Body of pancreas (tissue), 4 donors: ENCODE measurements around the gene HIPK3. TPM values are rescaled to one million over a fixed set of nuclear protein-coding genes. Genes with fewer than 3 reads are reported as not detected.
A peak's percentile ranks its signal among the peaks of the same experiment; 100 is the strongest.
"Not testable (repeated sequence)": the region's sequence is repeated elsewhere in the genome, so short reads cannot be mapped to it uniquely, and the experiment has no call there.

Source experiments
- ATAC-seq: fragments of 150-250 bp; one replicate; pipeline ENCODE4 v1.9.1; 2016
- DNase-seq, 4 donors: peaks; one replicate each; pipeline ENCODE4 v3.0.0-alpha.2; 2019
- H3K27ac ChIP-seq, 4 donors: fragments of 200-600 bp; sonication (generic); 1 replicate in 3 of 4; 2 replicates in 1 of 4; pipeline versions ENCODE4 v1.5.1 to v1.6.1; 2016 to 2019; ENCODE audit warnings: mild to moderate bottlenecking in 1 of 4, mixed read lengths in 1 of 4, moderate library complexity in 1 of 4
- H3K27me3 ChIP-seq, 2 donors: fragments of 200-600 bp; sonication (generic); one replicate each; pipeline ENCODE4 v1.6.0; 2016; ENCODE audit warnings: mild to moderate bottlenecking in 1 of 2
- H3K36me3 ChIP-seq, 2 donors: fragments of 200-600 bp; sonication (generic); replicated peaks in 1 of 2; 2 replicates each; pipeline ENCODE4 v1.5.1; 2016; ENCODE audit warnings: low read depth in 2 of 2; ENCODE audit not compliant: insufficient read depth in 1 of 2
- H3K4me1 ChIP-seq: fragments of 200-600 bp; sonication (generic); one replicate; pipeline ENCODE4 v1.6.0; 2016
- H3K4me3 ChIP-seq, 2 donors: fragments of 200-600 bp; sonication (generic); 1 replicate in 1 of 2; 2 replicates in 1 of 2; pipeline ENCODE4 v1.5.1; 2016 to 2019
- H3K9me3 ChIP-seq, 3 donors: fragments of 200-600 bp; sonication (generic); 1 replicate in 2 of 3; 2 replicates in 1 of 3; pipeline ENCODE4 v1.5.1; 2016
- POLR2A ChIP-seq, 3 donors: fragments of 450-650 bp; IDR thresholded peaks; one replicate each; pipeline ENCODE4 v1.6.1; 2016; ENCODE audit warnings: antibody characterized with exemption in 3 of 3, mild to moderate bottlenecking in 2 of 3
- WGBS, 2 donors: methylation state at CpG; one replicate each; pipeline ENCODE4 v1.1.5; 2017; 5-methylcytosine and 5-hydroxymethylcytosine counted together
- intact Hi-C: fragments of 100-400 bp; cut with DNase I; formaldehyde crosslinking; loops from one replicate; pipeline ENCODE4 v1.15.1; 2023
- total RNA-seq, 2 donors: library from RNA; depleted of rRNA; stranded (reverse); fragments of >200 nt; gene quantifications; one replicate each; pipeline ENCODE4 v1.1.0, GENCODE V29; 2016
- TF ChIP-seq, protein P1 (sequence below), 7 experiments: fragments of 450-650 bp in 4 of 7; fragments of 200-600 bp in 3 of 7; sonication (generic) in 3 of 7; IDR thresholded peaks; one replicate each; pipeline ENCODE4 v1.5.1; 2016 to 2019; ENCODE audit warnings: antibody characterized with exemption in 7 of 7

Gene HIPK3
- total RNA-seq, 2 donors from 2014 or later: 51.7 to 57.1 TPM

DNA sequence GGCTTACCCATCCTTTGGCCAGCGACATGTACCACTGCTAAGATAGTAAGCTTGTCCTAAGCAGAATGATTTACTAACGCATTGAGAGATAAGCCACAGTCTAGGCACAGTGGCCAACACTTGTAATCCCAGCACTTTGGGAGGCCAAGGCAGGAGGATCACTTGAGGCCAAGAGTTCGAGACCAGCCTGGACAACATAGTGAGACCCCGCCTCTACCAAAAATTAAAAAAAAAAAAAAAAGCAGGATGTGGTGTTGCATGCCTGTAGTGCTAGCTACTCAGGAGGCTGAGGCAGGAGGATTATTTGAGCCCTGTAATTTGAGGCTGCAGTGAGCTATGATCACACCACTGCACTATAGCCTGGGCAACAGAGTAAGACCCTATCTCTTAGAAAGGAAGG, 93.1 kb downstream of the HIPK3 start:
- DNase-seq (no peak), ATAC-seq (no peak)
- no peak overlapping the region for H3K4me3 ChIP-seq
- H3K27me3 ChIP-seq: no peaks in the 10 kb centered on the region
- intact Hi-C loops: no loop called here
- H3K4me1 ChIP-seq: no peaks in the 10 kb centered on the region
- H3K27ac ChIP-seq: no peak overlapping the region
- H3K36me3 ChIP-seq: peaks cover 41 to 52% of the 10 kb centered on the region in 2 donors
- 91 to 93% methylated on average over 4 of the region's 4 CpGs for WGBS, 2 donors
- no peaks in the 10 kb centered on the region for H3K9me3 ChIP-seq
- TF ChIP-seq POLR2A (IDR thresholded peaks at IDR 0.05): no peak
- TF ChIP-seq, protein P1, sequence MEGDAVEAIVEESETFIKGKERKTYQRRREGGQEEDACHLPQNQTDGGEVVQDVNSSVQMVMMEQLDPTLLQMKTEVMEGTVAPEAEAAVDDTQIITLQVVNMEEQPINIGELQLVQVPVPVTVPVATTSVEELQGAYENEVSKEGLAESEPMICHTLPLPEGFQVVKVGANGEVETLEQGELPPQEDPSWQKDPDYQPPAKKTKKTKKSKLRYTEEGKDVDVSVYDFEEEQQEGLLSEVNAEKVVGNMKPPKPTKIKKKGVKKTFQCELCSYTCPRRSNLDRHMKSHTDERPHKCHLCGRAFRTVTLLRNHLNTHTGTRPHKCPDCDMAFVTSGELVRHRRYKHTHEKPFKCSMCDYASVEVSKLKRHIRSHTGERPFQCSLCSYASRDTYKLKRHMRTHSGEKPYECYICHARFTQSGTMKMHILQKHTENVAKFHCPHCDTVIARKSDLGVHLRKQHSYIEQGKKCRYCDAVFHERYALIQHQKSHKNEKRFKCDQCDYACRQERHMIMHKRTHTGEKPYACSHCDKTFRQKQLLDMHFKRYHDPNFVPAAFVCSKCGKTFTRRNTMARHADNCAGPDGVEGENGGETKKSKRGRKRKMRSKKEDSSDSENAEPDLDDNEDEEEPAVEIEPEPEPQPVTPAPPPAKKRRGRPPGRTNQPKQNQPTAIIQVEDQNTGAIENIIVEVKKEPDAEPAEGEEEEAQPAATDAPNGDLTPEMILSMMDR (IDR thresholded peaks at IDR 0.05): no peak

DNA sequence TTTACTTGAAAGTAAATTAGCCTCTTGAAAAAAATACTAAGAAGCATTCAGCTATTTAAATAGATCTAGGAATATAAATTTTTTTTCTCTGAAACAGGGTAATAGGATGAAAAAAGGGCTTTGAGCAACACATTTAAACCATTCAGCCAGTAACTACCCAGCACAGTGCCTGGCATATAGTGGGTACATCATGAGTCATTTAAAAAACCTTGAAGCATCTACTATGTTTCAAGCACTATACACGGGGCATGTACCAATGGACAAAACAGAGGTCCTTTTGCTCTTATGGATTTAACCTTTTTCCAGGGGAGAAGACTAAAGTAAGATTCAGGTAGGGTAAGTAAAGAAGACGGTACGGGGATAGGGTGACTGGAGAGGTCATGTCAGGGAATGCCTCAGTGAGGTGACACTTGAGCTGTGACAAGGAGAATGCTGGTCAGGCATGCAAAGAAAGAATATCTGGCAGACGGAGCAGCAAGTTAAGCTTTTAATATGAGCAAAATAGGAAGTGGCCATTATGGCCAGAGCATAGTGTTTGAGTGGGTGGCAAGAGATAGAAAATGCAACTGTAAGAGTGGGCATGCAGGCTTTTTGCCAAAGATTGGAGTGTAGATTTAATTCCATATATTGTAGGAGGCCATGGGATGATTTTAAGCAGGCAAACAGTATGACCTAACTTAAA, 101.1 kb downstream of the HIPK3 start:
- WGBS, 2 donors: 59 to 65% methylated on average over 4 of the region's 4 CpGs
- no peak for DNase-seq
- no peak for TF ChIP-seq POLR2A (IDR thresholded peaks at IDR 0.05)
- TF ChIP-seq, protein P1 (IDR thresholded peaks at IDR 0.05): no peak

DNA sequence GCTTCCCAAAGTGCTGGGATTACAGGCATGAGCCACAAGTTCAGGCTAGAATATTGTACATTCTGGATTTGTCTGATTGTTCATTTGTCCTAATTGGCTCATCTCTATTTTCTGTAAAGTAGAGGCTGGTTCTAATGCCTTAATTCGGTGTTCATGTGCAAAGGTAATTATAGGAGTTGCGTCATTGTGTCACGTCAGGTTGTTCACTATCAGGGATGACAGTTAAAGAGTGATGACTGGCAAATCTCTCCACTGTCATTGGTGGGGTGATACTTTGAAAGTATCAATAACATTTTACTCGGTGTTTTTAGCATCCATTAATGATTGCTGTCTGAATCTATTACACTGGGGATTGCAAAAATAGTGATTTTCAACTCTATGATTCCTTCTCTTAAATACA, 103.5 kb downstream of the HIPK3 start:
- 52 to 64% methylated on average over 4 of the region's 4 CpGs for WGBS, 2 donors
- no peaks in the 10 kb centered on the region for H3K27me3 ChIP-seq
- H3K4me1 ChIP-seq: no peaks in the 10 kb centered on the region
- H3K36me3 ChIP-seq: no peaks in the 10 kb centered on the region
- H3K27ac ChIP-seq: no peak overlapping the region
- no peak overlapping the region for H3K4me3 ChIP-seq
- ATAC-seq (no peak), DNase-seq (no peak)
- intact Hi-C loops: loop anchor here (10.0 kb wide), 1 partner anchor 324 kb away; no protein-coding TSS in a partner anchor
- H3K9me3 ChIP-seq: no peaks in the 10 kb centered on the region
- TF ChIP-seq POLR2A (IDR thresholded peaks at IDR 0.05): no peak

More for the DNA sequence above, 101.1 kb downstream of the HIPK3 start:
- Histone ChIP-seq H3K27me3 (no peaks in the 10 kb centered on the region), H3K4me3 (no peak overlapping the region), H3K27ac (no peak overlapping the region), H3K4me1 (no peaks in the 10 kb centered on the region), H3K9me3 (no peaks in the 10 kb centered on the region), H3K36me3 (peaks cover 4 to 5% of the 10 kb centered on the region in 2 donors)
- intact Hi-C loops: no loop called here
- no peak for ATAC-seq

DNA sequence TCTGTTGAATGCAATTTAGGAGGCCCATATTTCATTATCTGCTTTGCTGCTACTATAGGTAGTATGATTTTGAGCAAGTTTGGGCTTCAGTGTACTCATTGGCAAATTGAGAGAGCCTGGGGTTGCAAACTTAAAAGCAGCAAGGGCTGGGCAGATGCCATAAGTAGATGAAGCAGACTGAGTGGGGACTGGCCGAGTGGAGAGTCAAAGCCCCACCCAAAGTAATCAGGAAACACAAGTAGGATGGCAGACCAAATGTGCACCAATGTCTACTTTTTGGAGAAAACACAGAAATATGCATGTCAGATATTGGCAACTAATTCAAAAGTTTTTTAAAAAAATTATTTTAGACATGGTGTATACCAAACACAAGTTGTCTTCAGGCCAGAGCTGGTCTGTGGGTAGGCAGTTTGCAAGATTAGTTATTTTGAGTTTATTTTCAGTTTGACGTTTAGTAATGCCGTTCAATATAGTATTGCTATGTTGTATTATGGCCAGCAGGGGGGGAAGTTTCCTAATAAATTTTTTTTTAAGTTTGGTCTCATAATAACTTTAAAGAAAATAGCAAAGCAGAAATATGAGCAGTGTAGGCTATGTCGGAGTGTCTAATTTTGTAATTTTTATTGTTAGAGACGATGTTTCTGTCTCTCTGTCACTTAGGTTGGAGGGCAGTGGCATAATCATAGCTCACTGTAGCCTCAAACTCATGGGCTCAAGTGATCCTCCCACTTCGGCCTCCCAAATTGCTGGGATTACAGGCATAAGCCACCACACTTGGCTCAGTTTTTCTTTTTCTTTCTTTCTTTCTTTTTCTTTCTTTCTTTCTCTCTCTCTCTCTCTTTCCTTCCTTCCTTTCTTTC, 105.1 kb downstream of the HIPK3 start:
- ATAC-seq: peak; percentile 72
- intact Hi-C loops: loop anchor here (10.0 kb wide), 1 partner anchor 323 kb away; no protein-coding TSS in a partner anchor
- H3K4me3 ChIP-seq: no peak overlapping the region

DNA sequence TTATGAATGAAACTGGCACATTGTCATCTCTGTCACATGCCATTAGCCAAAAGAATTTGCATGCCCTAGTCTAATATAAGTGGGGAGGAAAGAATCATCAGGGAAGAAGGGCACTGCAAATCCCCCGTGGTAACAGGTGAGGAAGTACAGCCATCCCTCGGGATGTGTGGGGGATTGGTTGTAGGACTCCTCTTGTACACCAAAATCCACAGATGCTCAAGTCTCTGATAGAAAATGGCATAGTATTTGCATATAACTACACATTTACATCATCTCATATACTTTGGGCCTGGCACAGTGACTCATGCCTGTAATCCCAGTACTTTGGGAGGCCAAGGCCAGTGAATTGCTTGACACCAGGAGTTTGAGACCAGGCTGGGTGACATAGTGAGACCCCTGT, 109.7 kb downstream of the HIPK3 start:
- Histone ChIP-seq H3K9me3 (no peaks in the 10 kb centered on the region), H3K36me3 (no peaks in the 10 kb centered on the region), H3K4me3 (no peak overlapping the region), H3K4me1 (peaks cover 13% of the 10 kb centered on the region), H3K27ac (no peak overlapping the region), H3K27me3 (no peaks in the 10 kb centered on the region)
- intact Hi-C loops: loop anchor here (10.0 kb wide), 1 partner anchor 318 kb away; no protein-coding TSS in a partner anchor
- 92 to 93% methylated on average over 2 of the region's 2 CpGs for WGBS, 2 donors
- DNase-seq (no peak), ATAC-seq (no peak)
- no peak for TF ChIP-seq POLR2A (IDR thresholded peaks at IDR 0.05)
- TF ChIP-seq, protein P1 (IDR thresholded peaks at IDR 0.05): no peak

More for the DNA sequence above, 105.1 kb downstream of the HIPK3 start:
- no peak for TF ChIP-seq POLR2A (IDR thresholded peaks at IDR 0.05)
- TF ChIP-seq, protein P1 (IDR thresholded peaks at IDR 0.05): peak; percentile 33 to 80 (median 74)
- H3K36me3 ChIP-seq: no peaks in the 10 kb centered on the region
- WGBS, 2 donors: 18 to 20% methylated on average over 6 of the region's 6 CpGs
- H3K9me3 ChIP-seq: no peaks in the 10 kb centered on the region
- H3K4me1 ChIP-seq: no peaks in the 10 kb centered on the region
- DNase-seq: no peak
- no peaks in the 10 kb centered on the region for H3K27me3 ChIP-seq
- no peak overlapping the region for H3K27ac ChIP-seq

DNA sequence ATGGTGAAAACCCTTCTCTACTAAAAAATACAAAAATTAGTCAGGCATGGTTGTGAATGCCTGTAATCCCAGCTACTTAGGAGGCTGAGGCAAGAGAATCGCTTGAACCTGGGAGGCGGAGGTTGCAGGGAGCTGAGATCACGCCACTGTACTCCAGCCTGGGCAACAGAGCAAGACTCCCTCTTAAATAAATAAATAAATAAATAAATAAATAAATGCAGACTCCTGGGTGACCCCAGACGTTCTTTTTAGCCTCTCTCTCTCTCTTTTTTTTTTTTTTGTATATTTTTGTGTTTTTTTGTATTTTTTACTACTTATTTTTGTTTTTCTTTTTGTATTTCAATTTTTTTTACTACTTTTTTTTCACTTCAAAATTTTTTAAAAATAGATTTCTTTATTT, 111.3 kb downstream of the HIPK3 start:
- H3K36me3 ChIP-seq, H3K27me3 ChIP-seq, H3K27ac ChIP-seq, DNase-seq, ATAC-seq, H3K4me3 ChIP-seq, H3K9me3 ChIP-seq: not testable (repeated sequence)
- intact Hi-C loops: loop anchor here (10.0 kb wide), 1 partner anchor 316 kb away; no protein-coding TSS in a partner anchor
- H3K4me1 ChIP-seq: peaks cover 13% of the 10 kb centered on the region
- WGBS, 2 donors: 82 to 83% methylated on average over 4 of the region's 4 CpGs
